ENCODE measurements around the gene SGF29. TPM values are rescaled to one million over a fixed set of nuclear protein-coding genes. Genes with fewer than 3 reads are reported as not detected.
A peak's percentile ranks its signal among the peaks of the same experiment; 100 is the strongest.

Gene SGF29
- total and polyA plus RNA-seq, 9 of the 15 experiments (the other 6 are each of a cell fraction or from before 2014, with no cell fraction given), result 2.6 to 36.1 (median 21.2) TPM

DNA sequence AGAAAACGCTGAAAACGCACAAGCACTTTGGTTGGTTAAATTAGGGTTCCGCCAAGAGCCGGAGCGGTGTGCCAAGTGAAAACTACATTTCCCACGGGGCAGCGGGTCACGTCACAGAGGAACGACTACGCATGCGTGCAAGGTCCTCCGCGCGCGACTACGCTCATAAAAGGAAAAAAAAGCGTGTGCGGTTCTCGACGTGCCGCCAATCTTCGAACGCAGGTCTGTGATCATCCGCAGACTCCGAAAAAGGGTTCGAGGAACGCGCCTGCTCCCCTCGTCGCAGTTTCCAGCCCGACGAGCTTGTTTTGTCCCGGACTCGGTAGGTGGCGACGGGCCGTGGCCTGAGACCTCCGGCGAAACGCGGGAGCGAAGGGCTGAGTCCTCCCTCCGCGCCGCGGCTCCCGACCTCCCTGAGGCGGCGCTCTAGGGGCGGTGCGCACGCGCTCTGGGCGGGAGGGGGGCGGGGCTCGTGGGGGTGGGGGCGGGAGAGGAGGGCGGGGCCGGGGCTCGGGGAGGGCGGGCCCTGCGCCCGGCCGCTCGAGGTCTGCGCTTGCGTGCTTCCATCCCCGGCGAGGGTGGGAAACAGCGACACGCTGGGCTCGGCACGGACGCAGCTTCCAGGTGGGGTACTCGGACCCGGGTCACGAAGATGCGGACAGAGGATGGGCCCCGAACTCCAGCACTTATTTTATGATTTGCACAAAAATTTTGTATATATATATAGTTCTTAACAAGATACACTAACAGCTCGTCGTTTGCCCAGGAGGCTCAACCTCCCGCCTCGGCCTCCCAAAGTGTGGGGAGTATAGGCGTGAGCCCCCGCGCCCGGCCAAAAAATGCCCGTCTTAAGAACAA lies at the start of gene SGF29 (continued):
- TF ChIP-seq, protein P1, sequence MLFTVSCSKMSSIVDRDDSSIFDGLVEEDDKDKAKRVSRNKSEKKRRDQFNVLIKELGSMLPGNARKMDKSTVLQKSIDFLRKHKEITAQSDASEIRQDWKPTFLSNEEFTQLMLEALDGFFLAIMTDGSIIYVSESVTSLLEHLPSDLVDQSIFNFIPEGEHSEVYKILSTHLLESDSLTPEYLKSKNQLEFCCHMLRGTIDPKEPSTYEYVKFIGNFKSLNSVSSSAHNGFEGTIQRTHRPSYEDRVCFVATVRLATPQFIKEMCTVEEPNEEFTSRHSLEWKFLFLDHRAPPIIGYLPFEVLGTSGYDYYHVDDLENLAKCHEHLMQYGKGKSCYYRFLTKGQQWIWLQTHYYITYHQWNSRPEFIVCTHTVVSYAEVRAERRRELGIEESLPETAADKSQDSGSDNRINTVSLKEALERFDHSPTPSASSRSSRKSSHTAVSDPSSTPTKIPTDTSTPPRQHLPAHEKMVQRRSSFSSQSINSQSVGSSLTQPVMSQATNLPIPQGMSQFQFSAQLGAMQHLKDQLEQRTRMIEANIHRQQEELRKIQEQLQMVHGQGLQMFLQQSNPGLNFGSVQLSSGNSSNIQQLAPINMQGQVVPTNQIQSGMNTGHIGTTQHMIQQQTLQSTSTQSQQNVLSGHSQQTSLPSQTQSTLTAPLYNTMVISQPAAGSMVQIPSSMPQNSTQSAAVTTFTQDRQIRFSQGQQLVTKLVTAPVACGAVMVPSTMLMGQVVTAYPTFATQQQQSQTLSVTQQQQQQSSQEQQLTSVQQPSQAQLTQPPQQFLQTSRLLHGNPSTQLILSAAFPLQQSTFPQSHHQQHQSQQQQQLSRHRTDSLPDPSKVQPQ (CRISPR knock-in tag; IDR thresholded peaks at IDR 0.05; ENCODE audit: borderline replicate concordance), result no peak
- TF ChIP-seq, protein P2, sequence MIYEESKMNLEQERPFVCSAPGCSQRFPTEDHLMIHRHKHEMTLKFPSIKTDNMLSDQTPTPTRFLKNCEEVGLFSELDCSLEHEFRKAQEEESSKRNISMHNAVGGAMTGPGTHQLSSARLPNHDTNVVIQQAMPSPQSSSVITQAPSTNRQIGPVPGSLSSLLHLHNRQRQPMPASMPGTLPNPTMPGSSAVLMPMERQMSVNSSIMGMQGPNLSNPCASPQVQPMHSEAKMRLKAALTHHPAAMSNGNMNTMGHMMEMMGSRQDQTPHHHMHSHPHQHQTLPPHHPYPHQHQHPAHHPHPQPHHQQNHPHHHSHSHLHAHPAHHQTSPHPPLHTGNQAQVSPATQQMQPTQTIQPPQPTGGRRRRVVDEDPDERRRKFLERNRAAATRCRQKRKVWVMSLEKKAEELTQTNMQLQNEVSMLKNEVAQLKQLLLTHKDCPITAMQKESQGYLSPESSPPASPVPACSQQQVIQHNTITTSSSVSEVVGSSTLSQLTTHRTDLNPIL (CRISPR knock-in tag; IDR thresholded peaks at IDR 0.05), result no peak
- TF ChIP-seq ZNF12 (CRISPR knock-in tag; IDR thresholded peaks at IDR 0.05), result peak; percentile 42; the same call in 1 of the 2 replicates
- no peak for TF ChIP-seq NR2F6 (CRISPR knock-in tag; IDR thresholded peaks at IDR 0.05)
- TF ChIP-seq, protein P3, sequence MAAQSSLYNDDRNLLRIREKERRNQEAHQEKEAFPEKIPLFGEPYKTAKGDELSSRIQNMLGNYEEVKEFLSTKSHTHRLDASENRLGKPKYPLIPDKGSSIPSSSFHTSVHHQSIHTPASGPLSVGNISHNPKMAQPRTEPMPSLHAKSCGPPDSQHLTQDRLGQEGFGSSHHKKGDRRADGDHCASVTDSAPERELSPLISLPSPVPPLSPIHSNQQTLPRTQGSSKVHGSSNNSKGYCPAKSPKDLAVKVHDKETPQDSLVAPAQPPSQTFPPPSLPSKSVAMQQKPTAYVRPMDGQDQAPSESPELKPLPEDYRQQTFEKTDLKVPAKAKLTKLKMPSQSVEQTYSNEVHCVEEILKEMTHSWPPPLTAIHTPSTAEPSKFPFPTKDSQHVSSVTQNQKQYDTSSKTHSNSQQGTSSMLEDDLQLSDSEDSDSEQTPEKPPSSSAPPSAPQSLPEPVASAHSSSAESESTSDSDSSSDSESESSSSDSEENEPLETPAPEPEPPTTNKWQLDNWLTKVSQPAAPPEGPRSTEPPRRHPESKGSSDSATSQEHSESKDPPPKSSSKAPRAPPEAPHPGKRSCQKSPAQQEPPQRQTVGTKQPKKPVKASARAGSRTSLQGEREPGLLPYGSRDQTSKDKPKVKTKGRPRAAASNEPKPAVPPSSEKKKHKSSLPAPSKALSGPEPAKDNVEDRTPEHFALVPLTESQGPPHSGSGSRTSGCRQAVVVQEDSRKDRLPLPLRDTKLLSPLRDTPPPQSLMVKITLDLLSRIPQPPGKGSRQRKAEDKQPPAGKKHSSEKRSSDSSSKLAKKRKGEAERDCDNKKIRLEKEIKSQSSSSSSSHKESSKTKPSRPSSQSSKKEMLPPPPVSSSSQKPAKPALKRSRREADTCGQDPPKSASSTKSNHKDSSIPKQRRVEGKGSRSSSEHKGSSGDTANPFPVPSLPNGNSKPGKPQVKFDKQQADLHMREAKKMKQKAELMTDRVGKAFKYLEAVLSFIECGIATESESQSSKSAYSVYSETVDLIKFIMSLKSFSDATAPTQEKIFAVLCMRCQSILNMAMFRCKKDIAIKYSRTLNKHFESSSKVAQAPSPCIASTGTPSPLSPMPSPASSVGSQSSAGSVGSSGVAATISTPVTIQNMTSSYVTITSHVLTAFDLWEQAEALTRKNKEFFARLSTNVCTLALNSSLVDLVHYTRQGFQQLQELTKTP (IDR thresholded peaks at IDR 0.05; ENCODE audit: low read depth in 1 of 2, partially characterized antibody in 2 of 2), result peak in 1 of 2 experiments; percentile 93
- TF ChIP-seq ZNF75A (CRISPR knock-in tag; IDR thresholded peaks at IDR 0.05), result no peak
- peak; percentile 87 for TF ChIP-seq CREB1 (IDR thresholded peaks at IDR 0.05)
- TF ChIP-seq CREB1 (CRISPR knock-in tag; IDR thresholded peaks at IDR 0.05), result peak; percentile 89
- TF ChIP-seq C11orf30 (IDR thresholded peaks at IDR 0.05; ENCODE audit: low read depth), result peak; percentile 68
